Stimulated activated naive CD4-positive, alpha-beta T cell (primary cell): ENCODE measurements around the gene RTBDN.
"Not testable (repeated sequence)": the region's sequence is repeated elsewhere in the genome, so short reads cannot be mapped to it uniquely, and the experiment has no call there.

Experiments
- DNase-seq, 6 experiments: peaks; one replicate each; lab custom pipeline; 2025; lab: John Stamatoyannopoulos, UW

Gene RTBDN

GRCh38 chr19:12821761-12822160 lies 12.6 kb downstream of the RTBDN start:
- no peak for DNase-seq

DNA sequence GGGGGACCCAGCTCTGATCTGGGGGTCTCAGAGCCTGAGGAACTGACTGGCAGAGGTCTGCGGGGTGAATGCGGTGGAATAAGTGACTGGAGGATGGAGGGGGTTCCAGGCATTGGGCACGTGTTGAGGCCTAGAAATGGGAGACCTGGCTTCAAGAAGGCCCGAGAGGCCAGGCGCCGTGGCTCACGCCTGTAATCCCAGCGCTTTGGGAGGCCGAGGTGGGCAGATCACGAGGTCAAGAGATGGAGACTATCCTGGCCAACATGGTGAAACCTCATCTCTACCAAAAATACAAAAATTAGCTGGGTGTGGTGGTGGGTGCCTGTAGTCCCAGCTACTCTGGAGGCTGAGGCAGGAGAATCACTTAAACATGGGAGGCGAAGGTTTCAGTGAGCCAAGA lies 16.6 kb downstream of the RTBDN start:
- DNase-seq: not testable (repeated sequence)

DNA sequence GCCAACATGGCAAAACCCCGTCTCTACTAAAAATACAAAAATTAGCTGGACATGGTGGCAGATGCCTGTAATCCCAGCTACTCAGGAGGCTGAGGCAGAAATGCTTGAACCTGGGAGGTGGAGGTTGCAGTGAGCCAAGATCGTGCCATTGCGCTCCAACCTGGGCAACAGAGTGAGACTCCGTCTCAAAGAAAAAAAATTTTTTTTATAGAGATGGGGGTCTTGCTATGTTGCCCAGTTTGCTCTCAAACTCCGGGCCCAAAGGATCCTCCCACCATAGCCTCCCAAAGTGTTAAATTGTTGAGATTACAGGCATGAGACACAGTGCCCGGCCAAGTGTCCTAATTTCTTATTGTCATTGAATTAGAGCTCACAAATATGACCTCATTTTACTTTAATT lies 17.2 kb downstream of the RTBDN start:
- DNase-seq: not testable (repeated sequence)

DNA sequence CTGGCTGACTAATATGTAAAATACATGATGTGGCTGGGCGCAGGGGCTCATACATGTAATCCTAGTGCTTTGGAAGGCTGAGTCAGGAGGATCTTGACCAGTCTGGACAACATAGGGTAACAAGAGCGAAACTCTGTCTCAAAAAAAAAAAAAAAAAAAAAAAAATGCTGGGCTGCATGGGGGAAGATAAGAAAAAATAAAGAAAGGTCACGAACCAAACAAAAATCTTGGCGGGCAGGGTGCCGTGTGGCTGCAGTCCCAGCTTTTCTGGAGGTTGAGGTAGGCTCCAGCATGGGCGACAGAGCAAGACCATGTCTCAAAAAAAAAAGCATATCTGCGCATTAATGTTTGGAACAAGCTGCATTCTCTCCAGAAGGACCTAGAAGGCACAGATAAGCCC lies 19.3 kb downstream of the RTBDN start:
- DNase-seq: no peak

- peak; percentile 66 to 83 (median 79) for DNase-seq
These were observed 27.9 kb downstream of the RTBDN start, which contains the start of gene RNASEH2A for GRCh38 chr19:12806242-12807081. Gene RNASEH2A, plus strand, starts transcription at chr19:12806584. Its CDS starts 90 bp downstream, at chr19:12806674.

- no peak for DNase-seq
These were observed 30.3 kb downstream of the RTBDN start for GRCh38 chr19:12804051-12804450.

DNA sequence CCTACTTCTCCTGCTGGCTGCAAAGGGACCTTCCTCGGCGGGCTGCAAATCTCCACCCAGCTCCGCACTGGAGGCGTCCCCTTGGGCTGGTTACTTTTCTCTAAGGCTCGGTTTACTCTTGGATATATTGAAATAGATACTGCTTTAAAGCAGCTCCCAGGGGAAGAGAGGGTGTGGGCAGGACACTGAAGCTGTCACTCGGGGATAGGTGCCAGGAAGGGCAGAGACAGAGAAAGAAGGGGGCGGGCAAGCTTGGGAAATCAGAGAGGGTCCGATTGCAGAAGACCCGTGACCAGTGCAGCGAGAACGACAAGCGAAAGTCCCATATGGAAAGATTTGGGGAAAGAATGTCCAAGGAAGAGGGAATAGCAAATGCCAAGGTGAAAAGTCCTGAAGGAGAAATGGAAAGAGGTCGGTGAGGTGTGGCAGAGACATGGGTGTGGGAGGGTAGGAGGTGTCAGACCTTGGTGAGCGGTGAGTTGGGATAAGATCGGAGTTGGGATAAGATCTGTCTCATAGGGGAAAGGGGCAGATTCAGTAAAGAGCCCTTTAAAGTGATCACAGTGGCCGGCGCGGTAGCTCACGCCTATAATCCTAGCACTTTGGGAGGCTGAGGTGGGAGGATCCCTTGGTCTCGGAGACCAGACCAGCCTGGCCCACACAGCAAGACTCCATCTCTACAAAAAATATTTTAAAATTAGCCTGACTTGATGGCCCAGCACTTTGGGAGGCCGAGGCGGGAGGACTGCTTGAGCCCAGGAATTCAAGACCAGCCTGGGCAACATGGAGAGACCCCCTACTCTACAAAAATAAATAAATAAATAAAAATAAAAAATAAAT lies 31.9 kb downstream of the RTBDN start:
- DNase-seq: no peak

DNA sequence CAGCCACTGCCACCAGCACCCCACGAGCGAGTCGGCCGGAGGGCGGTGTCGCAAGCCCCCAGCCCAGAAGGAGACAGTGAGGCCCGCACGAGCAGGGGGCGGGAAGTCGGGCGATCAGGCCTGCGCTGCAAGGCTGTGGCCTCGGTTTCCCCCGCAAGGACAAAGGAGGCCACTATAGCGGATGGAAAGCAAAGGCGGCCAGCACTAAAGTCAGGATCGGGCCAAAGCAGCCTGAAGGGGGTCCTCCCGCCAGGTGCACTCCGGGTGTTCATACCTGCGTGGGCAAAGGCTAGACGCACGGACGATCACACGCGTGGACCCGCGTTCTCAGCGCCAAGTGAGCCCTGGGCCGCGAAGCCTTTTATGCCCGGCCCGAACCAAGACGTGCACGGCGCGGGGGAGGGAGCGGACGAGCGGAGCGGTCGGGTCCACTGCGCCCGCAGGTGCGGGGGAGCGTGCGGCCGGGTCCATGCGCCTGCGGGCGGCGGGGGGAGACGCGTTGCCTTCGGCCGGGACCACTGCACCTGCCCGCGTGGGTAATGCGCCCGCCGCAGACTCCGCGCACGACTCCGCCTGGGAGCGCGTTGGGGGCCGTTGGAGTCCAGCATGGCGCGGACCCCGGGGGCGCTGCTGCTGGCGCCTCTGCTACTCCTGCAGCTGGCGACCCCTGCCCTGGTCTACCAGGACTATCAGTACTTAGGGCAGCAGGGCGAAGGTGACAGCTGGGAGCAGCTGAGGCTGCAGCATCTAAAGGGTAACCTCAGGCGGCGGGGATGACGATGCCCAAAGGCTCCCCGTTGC lies 32.7 kb downstream of the RTBDN start, which contains the start of the genes PRDX2 and THSD8:
Gene PRDX2 (minus strand): TSS at position 335 of the 801 bp plus-strand sequence. CDS start 539 bp downstream, outside the sequence.
Gene THSD8 (plus strand): TSS at position 604 of the 801 bp plus-strand sequence. CDS start 3 bp downstream, at position 607.
- DNase-seq: peak; percentile 31 to 72 (median 57)

- peak in 2 of 6 experiments; percentile 32 for DNase-seq
These were observed 33.4 kb downstream of the RTBDN start for GRCh38 chr19:12800923-12801465.

GRCh38 chr19:12800466-12800770 lies 34.0 kb downstream of the RTBDN start:
- DNase-seq: no peak

- no peak for DNase-seq
These were observed 34.5 kb downstream of the RTBDN start for GRCh38 chr19:12799742-12800465.

DNA sequence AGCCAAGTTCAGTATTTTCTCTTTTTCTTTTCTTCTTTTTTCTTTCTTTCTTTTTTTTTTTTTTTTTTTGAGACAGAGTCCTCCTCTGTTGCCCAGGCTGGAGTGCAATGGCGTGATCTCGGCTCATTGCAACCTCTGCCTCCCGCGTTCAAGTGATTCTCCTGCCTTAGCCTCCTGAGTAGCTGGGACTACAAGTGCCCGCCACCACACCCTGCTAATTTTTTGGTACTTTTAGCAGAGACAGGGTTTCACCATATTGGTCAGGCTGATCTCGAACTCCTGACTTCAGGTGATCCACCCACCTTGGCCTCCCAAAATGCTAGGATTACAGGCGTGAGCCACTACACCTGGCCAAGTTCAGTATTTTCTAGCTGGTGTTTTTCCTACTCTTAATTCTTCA lies 36.8 kb downstream of the RTBDN start:
- not testable (repeated sequence) for DNase-seq

GRCh38 chr19:12797141-12797587 lies 37.2 kb downstream of the RTBDN start:
- DNase-seq: no peak

DNA sequence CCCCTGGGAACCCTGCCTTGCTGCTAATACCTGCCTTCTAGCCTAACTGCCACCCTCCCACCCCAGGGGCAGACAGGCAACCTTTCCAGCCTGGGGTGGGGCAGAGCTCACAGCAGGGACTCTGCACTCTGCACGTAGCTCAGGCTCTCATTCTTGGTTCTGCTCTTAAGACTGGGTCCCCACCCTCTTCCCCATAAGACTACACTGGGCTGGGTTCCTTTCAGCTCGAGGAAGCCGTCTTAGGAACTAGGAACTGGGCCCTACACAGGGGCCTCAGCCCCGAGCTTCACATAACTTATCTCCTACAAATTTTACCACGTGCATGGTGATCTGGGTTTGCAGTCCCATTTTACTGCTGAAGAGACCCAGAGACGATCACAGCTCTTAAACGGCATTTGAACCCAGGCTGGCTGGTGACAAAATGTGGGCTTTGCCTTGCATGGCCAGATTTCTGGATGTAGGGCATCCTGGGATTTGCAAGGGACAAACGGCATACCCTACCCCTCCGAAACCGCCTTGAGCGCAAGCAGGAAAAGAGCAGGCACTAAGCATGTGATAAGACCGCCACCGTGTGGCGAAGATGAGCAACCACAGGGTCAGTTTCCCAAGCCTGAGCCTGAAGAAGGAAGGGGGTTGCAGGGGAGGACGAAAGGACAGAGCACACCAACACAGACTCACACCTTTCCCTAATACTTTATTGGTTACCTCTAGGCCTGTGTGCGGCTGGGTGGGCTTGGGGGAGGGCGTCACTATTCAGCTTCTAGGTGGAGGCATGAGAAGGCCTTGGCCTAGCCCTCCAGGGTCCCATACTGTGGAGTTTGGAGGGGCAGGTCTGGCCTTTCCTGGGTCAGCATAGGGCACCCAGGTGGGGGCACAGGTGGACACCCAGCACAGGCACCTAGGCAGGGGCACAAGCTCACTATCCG lies 38.0 kb downstream of the RTBDN start:
- peak; percentile 61 to 88 (median 65) for DNase-seq

DNA sequence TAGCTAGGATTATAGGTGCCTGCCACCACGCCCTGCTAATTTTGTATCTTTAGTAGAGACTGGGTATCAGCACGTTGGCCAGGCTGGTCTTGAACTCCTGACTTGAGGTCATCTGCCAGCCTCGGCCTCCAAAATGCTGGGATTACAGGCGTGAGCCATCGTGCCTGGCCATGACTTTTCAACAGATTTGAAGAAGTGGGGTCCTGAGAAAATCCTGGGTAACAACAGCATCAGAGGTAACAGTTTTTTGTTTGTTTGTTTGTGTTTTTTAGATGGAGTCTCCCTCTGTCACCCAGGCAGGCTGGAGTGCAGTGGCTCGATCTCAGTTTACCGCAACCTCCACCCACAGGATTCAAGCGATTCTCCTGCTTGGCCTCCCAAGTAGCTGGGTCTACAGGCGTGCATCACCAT lies 39.4 kb downstream of the RTBDN start:
- DNase-seq: no peak

DNA sequence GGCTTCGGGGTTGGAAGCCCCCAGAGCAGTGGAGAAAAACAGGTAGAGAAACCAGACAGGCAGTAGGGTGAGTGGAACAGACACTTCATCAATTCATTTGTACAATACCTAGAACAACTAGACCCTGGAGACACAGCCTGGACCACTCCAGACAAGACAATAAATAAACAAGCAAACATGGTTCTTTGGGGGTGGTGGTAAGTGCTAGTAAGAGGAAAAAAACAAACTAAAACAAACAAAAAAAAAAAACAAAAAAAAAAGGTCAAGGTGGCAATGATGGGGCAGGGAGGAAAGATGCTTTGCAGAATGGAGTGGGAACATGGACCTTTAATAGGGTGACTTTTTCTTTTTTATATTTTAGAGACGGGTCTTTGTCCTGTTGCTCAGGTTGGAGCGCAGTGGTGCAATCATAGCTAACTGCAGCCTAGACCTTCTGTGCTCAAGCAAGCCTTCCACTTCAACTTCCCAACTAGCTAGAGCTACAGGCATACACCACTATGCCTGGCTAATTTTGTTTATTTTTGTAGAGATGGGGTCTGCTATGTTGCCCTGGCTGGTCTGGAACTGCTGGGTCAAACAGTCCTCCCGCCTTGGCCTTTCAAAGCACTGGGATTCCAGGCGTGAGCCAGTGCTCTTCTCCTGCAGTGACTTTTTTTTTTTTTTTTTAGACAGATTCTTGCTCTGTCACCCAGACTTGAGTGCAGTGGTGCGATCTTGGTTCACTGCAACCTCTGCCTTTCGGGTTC lies 40.0 kb downstream of the RTBDN start:
- DNase-seq: peak; percentile 16 to 71 (median 34)

- peak; percentile 90 to 99 (median 96) for DNase-seq
These were observed 40.8 kb downstream of the RTBDN start for GRCh38 chr19:12793290-12794195.

DNA sequence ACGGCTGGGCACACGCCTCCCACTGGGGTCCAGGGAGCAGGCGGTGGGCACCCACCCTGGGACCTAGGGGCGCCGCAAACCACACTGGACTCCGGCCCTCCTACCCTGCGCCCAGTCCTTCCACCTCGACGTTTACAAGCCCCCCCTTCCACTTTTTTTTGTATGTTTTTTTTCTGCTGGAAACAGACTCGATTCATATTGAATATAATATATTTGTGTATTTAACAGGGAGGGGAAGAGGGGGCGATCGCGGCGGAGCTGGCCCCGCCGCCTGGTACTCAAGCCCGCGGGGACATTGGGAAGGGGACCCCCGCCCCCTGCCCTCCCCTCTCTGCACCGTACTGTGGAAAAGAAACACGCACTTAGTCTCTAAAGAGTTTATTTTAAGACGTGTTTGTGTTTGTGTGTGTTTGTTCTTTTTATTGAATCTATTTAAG lies 41.5 kb downstream of the RTBDN start:
- DNase-seq: peak in 3 of 6 experiments; percentile 61 to 87 (median 68)
